Testis (tissue), 2 donors: ENCODE results near the gene GPR146.

Experiments used
- POLR2A ChIP-seq: fragments of 450-650 bp; IDR thresholded peaks from one replicate; pipeline ENCODE4 v1.6.1; 2017; ENCODE audit warnings: antibody characterized with exemption, mild to moderate bottlenecking, moderate library complexity
- TF ChIP-seq, protein P1 (sequence below), 3 experiments: fragments of 450-650 bp in 2 of 3; fragments of 200-600 bp in 1 of 3; sonication (generic) in 1 of 3; IDR thresholded peaks; one replicate each; pipeline ENCODE4 v1.5.1; 2016 to 2019; ENCODE audit warnings: antibody characterized with exemption in 3 of 3, mild to moderate bottlenecking in 2 of 3, moderate library complexity in 1 of 3

DNA sequence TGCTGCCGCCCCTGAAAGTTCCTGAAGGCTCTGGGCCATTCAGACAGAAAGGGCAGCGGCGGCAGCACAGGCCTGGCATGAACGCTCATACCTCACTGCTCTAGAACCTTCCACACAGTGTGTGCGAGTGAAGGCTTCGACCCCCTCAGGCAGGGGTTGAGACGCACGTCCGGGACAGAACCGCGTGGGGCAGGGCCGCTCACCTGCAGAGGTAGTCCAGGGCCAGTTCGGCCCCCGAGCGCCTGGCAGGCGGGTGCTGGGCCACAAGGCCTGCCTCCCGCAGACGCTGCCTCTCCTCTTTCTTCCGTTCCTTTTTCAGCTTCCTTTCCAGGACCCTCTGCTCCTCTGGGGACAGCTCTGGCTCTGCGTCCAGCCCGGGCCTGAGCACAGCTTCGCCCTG lies 34.6 kb upstream of the GPR146 start:
- TF ChIP-seq, protein P1, sequence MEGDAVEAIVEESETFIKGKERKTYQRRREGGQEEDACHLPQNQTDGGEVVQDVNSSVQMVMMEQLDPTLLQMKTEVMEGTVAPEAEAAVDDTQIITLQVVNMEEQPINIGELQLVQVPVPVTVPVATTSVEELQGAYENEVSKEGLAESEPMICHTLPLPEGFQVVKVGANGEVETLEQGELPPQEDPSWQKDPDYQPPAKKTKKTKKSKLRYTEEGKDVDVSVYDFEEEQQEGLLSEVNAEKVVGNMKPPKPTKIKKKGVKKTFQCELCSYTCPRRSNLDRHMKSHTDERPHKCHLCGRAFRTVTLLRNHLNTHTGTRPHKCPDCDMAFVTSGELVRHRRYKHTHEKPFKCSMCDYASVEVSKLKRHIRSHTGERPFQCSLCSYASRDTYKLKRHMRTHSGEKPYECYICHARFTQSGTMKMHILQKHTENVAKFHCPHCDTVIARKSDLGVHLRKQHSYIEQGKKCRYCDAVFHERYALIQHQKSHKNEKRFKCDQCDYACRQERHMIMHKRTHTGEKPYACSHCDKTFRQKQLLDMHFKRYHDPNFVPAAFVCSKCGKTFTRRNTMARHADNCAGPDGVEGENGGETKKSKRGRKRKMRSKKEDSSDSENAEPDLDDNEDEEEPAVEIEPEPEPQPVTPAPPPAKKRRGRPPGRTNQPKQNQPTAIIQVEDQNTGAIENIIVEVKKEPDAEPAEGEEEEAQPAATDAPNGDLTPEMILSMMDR (IDR thresholded peaks at IDR 0.05) = no peak
- no peak for TF ChIP-seq POLR2A
